ENCODE results near the gene LST1.
"Not testable (repeated sequence)": the region's sequence is repeated elsewhere in the genome, so short reads cannot be mapped to it uniquely, and the experiment has no call there.

LST1 gene

DNA sequence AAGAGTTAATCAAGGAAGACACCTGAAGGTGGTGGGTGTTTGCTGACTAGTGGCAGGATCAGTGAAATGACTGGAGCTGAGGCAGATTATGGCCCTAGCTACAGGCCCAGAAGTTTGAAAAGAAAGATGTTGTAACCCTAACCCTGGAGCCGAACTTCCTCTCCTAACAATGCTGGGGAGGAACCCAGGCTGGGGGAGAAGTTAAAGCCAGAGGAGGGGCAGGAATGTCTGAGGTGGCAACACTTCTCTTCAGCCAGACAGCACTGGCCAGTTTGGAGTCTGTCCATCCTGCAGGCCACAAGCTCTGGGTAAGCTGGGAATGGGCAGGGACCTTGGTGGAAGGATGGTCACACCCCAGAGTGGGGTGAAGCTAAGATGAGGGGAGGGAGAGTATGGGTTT lies at the start of gene LST1:
Gene LST1, plus strand, starts transcription at position 270 of the 400 bp plus-strand sequence. CDS start 1,023 bp downstream, outside the sequence.
- no peak for DNase-seq

DNA sequence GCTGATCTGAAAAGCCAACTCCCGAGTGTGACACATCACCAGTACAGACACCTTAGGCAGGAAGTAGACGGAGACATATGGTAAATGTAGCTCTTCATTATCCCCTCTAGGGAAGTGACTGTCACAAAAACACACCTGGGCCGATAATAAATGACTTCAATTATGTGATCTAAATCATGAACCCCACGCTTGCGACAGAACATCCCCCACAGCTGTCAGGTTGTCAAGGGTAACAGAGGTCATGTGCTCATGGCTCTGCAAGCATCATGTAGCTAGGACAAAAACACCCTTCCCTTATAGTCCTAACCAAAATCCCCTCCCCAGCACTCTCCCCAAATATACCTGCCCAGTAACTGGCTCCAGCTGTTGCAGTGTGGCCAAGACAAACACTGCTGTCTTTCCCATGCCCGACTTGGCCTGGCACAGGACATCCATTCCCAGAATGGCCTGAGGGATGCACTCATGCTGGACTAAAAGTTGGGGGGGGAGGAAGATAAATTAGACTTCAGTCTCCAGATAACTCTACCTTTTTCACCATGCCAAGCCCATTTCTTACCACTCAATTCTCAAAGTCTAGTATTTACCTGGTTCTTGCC lies 47.2 kb upstream of the LST1 start:
- no peak for DNase-seq

DNA sequence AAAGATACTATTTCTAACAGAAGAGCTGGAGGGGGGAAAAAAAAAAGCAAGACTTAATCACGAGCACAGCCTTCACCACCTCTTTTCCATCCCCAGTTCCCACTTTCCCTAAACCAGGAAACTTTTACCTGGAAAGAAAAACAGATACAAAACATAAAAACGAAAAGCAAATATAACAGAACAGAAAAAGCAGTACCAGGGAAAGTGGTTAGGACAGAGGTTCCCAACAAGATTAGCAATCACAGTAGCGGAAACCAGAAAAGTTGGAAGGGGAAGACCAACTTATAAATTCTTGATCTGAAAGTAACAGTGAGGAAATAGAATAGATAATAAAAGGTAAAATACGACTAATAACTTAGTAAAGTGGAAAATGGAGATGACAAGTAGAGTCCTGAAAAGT lies 45.4 kb upstream of the LST1 start:
- DNase-seq = no peak

DNA sequence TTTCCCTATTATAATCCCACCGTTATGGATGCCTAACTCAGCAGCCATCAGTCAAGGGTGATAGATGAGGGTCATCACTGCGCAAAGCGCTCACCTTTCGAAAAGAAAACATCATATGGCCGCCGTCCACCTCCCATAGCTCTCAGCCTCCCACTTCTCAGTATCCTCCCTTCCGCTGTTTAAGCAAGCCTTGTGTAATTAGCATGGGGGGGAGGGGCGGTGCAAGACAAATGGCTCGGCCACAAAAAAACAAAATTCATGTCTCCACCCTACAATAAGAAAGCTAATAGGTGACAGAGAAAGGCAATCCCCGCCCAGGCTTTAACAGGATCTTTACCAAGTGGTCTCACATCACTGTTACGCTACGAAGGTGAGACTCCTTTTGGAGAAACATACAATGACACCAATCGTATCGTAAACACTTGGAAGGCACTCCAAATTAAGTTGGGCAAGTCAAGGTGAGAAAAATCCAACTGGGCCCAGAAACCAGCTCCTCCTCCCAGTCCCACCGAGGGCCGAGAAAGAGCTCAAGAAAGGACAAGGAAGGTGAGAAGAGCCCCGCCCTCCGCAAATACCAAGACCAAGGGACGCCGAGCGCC lies 44.9 kb upstream of the LST1 start:
- DNase-seq = no peak

DNA sequence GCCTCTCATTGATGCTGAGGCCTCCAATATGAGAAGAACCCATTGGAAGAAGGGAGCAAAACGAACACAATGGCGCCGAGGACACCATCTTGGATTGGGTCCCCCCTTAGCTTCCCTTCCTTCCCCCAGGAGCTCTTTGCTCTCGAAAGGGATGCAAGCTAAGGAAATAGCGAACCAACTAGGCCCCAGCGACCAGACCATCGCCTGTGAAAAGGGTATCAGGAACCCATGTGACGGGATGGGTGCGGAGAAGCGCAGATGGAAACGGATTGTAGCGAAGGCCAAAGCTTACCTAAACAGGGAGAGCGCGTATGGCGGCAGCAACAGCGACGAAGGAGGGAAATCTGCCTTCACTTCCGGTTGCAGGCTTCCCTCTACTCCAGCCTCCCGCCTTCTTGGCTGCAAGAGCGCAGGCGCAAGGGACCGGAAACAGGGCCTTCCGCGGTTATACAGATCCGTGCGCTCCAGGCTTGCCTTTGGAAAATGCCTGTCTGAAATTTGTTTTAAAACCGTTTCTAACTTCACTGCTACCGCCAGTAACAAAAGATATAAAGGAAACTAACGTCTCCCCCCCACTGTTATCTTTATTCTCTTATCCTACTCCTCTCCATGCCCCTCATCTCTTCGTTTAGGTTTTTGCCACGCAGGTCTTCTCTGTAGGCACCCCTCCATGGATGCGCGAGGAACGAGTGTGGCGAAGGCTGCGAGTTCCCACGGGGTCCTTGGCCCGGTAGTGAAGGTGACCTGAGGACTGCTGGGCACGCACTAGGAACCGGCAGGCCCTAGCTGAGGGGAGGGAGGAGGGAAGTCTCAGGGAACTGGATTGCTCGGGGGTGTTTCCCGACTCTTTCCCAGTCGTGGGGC lies 44.2 kb upstream of the LST1 start, which contains the start of gene DDX39B:
Gene DDX39B, minus strand, starts transcription at position 346 of the 864 bp plus-strand sequence. CDS start 1,471 bp downstream, outside the sequence.
- DNase-seq = peak; percentile 76

DNA sequence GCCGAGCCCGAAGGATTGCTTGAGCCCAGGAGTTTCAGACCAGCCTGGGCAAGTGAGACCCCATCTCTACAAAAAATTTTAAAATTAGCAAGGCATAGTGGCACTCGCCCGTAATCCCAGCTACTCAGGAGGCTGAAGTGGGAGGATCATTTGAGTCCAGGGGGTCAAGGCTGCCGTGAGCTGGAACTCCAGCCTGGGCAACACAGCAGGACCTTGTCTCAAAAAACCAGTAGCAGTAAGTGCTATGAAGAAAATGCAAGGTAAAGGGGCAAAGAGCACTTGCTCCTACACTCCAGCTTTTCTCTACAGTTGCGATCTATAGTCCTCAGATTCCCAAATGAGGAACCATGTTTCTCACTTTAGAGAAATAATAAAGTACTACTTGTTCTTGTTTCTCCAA lies 42.4 kb upstream of the LST1 start:
- no peak for DNase-seq

DNA sequence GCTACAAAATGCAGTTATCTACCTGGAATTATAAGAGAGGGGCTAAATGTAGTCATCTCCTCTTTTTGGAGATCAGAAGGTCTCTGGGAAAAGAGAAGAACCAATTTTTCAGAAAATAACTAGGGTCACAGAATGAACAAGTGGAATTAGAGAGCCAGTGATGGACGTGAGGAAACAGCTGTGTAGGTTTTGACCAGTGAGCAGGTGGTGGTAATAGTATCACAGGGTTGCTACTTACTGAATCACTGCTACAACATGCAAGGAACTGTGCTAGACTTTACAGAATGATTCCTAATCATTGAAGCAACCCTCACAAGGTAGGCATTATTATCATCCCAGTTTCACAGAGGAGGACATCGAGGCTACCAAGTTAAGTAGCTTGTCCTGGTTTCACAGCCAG lies 41.4 kb upstream of the LST1 start:
- no peak for DNase-seq

DNA sequence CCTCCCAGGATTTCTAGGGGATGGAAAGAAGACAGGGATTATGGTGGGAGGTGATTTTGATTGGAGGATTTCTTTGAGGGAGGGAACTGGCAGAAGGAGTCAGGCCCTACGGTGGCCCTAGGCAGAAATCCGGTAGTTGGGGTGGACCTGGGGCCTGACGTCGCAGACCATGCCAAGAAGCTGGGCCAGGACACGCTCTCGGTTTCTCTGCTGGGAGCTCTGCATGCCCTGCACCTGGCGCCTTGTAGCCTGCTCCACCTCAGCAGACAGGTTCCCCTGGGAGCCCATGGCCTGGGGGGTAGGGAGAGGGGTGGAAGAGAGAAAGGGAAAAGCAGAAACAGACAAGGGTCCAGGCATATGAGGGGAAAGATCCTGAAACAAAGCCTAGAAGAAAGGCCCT lies 40.8 kb upstream of the LST1 start:
- DNase-seq = no peak

DNA sequence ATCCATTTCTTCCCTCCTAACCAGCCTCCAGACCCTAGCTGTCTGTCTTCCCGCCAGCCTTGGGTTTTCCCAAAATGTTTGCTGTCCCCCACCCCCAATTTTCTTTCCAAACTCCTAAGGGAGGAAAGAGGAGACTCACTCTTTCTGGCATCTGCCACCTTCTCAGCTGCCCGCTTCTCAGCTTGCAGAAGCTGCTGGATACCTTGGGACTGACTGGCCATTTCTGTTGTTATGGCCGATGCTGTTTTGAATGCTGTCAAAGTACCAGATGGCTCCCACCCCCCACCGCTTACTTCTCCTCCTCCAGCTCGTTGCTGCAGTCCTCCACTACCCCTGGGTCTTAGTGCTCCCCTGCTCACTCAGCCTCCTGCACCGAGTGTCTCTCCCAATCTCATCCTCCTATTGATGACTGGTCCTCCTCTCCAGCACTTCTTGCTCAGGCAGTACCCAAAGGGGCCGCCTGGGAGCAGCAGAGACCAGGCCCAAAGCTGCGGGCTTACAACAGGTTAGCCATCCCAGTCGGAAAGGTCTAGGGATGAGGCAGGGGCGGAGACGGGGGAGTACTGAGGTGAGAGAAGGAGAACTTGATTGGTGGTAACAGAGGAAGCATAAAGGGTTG lies 39.6 kb upstream of the LST1 start, which contains the start of gene ATP6V1G2:
Gene ATP6V1G2, minus strand, starts transcription at position 270 of the 619 bp plus-strand sequence. Its CDS starts 49 bp downstream, at position 221.
- peak; percentile 72 for DNase-seq

DNA sequence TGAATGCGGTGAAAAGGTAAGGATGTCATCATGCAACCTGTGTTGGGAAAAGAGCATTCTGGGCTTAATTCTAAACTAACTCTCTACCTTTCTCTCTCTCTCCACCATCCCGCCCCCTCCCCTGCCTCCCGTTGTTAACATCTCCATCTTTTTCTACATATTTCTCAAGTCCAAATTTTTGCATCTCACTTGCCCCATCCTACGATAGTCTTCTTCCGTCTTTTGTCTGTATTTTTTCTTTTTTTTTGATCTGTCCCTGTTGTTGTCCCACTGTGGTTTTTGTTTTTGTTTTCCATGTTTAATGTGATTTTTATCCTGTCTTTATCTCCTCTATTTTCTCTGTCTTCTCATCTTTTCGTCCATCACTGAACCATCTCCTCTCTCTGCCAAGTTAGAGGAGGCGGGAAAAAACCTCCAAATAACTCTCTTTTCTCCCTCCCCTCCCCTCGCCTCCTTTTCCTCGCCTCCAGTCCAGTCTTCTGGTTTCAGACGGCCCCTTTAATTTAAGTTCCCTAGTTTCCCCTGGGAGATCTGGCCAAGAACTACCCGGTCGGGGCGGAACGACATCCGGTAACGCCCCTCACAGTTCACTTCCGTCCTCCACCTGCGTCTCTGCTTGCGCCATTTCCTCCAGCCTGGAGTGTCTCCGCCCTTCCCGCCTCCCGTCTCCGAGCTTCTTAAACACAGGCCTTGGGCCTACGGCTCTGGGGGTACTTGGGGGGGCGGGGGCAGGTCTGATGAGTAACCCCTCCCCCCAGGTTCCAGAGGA lies 38.9 kb upstream of the LST1 start, which contains the start of gene NFKBIL1:
Gene NFKBIL1, plus strand, starts transcription at position 651 of the 769 bp plus-strand sequence. Its CDS starts 87 bp downstream, at position 738.
- peak; percentile 75 for DNase-seq

DNA sequence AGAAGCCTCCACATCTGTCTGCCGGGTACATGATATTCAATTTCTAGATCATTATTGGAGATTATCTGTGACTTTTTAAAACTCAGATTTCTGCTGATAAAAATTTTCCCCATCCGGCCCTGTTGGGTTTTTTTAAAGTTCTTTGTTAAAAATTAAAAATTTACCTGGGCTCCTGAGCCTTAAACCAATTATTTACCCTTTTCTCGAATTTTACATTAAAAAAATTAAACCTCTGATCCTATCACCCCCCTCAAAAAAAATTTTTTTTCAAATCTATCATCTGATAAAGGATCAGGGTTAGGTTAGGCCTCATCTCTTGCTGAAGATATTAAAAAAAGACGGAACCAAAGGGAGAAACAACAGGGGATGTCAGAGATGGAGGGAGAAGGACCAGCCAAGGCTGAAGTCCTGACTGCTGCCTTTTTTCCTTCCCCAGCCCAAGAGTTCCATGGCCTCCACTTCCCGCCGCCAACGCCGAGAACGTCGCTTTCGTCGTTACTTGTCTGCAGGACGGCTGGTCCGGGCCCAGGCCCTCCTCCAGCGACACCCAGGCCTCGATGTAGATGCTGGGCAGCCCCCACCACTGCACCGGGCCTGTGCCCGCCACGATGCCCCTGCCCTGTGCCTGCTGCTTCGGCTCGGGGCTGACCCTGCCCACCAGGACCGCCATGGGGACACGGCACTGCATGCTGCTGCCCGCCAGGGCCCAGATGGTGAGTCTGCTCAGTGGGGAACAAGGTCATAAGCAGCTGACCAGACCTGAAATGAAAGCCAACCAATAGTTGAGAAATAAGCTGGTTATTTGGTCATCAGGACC lies 38.1 kb upstream of the LST1 start:
- no peak for DNase-seq

DNA sequence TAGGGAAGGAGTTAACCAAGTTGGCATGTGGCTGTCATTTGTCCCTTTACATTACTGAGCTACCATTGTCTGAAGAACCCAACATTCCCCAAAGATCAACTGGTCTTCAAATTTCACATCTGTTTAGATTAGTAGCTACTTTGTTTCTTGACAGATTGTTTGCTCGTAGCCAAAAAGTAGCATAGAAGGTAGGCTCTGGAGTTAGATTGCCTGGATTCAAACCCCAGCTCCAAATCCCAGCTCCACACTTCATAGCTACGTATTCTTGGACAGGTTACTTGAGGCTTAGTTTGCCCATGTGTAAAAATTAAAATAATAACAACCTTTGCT lies 37.6 kb upstream of the LST1 start:
- no peak for DNase-seq

DNA sequence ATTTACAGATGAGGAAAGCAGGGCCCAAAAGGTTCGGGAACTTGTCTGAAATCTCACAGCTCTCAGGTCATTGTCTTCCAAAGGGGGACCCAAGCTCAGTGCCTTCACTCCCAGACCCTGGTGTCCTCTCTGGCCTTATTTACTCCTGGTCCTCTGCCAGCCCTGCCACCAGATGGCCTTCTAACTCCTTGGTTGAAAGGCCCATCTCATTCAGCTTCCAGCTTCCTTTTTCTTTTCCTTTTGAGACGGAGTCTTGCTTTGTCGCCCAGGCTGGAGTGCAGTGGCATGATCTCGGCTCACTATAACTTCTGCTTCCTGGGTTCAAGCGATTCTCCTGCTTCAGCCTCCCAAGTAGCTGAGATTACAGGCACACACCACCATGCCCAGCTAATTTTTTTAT lies 34.7 kb upstream of the LST1 start:
- not testable (repeated sequence) for DNase-seq

DNA sequence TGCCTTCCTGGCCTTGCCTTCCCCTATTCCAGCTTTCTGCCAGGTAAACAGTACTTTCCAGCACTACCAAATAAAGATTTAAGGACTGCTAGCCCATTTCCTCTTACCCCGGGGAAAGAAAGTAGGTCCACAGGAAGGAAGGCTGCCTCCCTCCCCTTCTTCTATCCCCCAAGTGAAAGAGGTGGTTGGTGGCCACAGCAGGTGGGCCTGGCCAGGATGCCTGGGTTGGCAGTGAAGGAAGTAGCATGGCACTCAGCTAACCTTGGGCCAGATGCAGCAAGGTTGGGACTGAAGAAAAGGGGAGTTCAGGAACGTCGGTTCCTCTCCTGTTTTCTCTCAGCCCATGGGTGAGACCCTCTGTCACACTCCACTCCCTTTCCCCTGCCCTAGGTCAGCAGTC lies 29.8 kb upstream of the LST1 start:
- DNase-seq = no peak

DNA sequence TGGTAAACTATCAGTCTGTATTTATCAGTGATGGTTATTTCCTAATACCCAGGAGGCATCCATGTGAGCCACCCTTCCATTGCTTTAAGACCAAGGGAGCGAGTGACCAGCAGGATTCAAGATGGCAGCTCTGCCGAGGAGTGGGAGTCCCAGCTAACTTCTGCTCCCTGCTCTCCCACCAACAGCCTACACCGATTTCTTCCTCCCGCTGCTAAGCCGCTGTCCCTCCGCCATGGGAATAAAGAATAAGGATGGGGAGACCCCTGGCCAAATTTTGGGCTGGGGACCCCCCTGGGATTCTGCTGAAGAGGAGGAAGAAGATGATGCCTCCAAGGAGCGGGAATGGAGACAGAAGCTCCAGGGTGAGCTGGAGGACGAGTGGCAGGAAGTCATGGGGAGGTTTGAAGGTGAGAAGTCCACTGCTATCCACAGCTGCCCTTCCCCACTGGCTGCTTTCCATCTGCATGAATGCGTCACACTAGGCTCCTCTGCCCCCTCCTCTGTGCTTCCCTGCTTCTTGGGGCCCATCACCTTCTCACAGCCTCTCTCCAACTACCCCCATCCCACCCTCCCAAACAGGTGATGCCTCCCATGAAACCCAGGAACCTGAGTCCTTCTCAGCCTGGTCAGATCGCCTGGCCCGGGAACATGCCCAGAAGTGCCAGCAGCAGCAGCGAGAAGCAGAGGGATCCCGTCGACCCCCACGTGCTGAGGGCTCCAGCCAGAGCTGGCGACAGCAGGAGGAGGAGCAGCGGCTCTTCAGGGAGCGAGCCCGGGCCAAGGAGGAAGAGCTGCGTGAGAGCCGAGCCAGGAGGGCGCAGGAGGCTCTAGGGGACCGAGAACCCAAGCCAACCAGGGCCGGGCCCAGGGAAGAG lies 28.4 kb upstream of the LST1 start:
- no peak for DNase-seq

DNA sequence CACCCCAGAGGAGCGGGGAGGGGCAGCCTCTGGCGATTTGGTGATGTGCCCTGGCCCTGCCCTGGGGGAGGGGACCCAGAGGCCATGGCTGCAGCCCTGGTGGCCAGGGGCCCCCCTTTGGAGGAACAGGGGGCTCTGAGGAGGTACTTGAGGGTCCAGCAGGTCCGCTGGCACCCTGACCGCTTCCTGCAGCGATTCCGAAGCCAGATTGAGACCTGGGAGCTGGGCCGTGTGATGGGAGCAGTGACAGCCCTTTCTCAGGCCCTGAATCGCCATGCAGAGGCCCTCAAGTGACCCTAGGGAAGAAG lies 27.8 kb upstream of the LST1 start:
- DNase-seq = no peak

DNA sequence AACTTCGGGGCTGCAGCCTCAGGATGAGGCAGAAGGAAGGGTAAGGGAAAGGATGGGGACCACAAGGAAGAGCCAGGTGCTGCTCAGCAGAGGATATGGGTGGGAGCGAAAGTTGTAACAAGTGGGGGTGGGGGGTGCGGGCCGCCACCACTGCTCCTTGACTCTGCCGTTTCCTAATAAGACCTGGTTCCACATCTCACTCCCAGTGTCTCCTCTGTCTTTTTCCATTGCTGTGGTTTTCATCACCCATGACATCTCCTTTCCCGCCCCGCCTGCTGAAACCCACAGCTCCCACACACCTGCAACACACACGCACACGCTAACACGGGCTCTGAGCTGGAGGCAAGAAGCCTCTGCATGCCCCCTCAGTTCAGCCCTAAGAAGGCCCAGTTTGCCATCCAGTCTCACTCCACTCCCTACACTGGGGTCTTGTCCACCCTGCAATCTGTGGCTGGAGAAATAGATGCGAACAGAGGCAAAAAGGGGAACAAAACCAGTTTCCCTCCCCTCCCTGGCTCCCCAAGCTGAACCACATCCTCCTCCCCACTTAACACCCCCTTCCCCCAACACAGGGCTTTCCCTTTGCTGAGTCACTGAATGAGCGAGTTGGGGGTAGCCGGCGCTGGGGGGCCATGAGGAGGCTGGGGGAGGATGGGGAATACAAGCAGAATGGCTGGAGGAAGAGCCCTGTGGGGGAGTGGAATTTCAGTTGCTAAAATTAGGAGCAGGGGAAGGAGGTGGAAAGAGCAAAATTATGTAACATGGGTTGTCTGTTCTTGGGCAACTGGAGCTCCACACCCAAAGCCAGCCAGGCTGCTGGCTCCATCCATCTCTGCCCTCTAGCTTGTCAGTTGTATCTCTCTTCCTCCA lies 27.2 kb upstream of the LST1 start:
- DNase-seq = no peak

DNA sequence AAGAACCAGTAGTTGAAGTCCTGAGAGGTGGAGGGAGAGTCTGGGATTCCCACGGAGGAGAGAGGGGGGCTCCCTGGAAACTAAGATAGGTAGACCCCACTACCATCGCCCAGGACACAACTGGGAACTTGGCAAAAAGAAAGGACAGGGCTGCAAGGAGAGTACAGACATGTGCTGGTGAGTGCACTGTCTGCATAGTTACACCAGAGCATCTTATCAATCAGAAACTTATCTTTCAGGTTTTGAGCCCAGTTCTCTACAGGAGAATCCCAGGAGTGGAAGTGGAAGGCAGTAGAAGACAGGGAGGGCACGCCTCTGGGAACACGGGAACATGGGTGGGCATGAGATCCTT lies 26.5 kb upstream of the LST1 start:
- DNase-seq = no peak

DNA sequence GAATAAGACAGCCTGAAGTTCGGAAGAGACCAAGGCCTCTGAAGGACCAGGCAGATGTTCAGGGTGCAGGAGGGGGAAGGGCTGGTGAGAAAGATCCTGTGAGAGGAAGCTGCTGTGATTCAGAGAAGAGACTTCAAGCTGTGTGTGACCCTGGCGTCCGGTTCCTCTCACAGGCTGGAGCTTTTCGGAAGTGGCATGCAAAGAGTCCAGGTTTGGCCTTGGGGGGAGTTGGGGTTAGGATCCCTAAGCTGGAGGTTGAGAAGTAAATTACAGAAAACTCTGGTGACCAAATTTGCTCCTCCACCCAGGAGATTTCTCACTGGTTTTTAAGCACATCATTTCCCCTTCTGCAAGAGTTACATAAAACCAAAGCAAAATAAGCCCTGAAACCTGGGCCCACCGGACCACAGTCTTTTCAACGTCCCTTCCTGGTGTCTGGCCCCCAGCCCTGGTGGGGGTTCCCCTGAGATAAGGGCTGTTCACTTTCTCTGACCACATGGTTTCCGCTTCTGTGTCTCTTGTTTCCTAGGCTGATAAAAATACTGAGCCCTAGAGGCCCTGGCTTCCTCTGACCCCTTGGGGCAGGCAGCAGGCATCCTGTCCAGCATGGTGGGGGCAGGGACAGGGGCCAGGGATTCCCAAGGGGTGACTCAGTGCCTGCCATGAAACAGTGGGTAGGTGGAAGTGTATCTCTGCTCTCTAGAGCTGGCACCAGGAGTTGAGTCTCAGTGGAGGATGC lies 25.9 kb upstream of the LST1 start:
- no peak for DNase-seq
